HEK293 (cell line): Measurements from ENCODE around the gene CD93.

Experiments
- HOXA7 ChIP-seq: sonication (generic); formaldehyde crosslinking; IDR thresholded peaks from 2 replicates; pipeline ENCODE4 v1.8.1; 2022; ENCODE audit warnings: missing genetic modification reagents, borderline replicate concordance
- SCRT2 ChIP-seq: fragments of 450-650 bp; formaldehyde crosslinking; IDR thresholded peaks from 2 replicates; pipeline ENCODE4 v1.5.1; 2016; ENCODE audit warnings: missing biosample characterization, missing genetic modification characterization
- ZNF274 ChIP-seq, 2 experiments: fragments of 200-500 bp in 1 of 2; fragments of 450-650 bp in 1 of 2; sonication (Bioruptor generic) in 1 of 2; formaldehyde crosslinking in 1 of 2; IDR thresholded peaks; 2 replicates each; pipeline versions ENCODE4 v1.5.1 to v1.6.1; 2014 to 2016; ENCODE audit warnings: borderline replicate concordance in 1 of 2, inconsistent platforms in 1 of 2, low read length in 1 of 2, missing biosample characterization in 1 of 2, missing genetic modification characterization in 1 of 2
- ZNF521 ChIP-seq: fragments of 450-650 bp; formaldehyde crosslinking; IDR thresholded peaks from 2 replicates; pipeline ENCODE4 v1.5.1; 2017; ENCODE audit warnings: missing biosample characterization, mild to moderate bottlenecking, missing genetic modification characterization
- ZNF558 ChIP-seq: fragments of 450-650 bp; formaldehyde crosslinking; IDR thresholded peaks from 2 replicates; pipeline ENCODE4 v1.5.1; 2016; ENCODE audit warnings: missing biosample characterization, missing genetic modification characterization
- ZSCAN30 ChIP-seq: fragments of 450-650 bp; IDR thresholded peaks from 2 replicates; pipeline ENCODE4 v1.5.1; 2018; ENCODE audit warnings: missing biosample characterization, mild to moderate bottlenecking, missing genetic modification characterization, moderate library complexity
- TF ChIP-seq, protein P1 (sequence below): fragments of 450-650 bp; formaldehyde crosslinking; IDR thresholded peaks from 2 replicates; pipeline ENCODE4 v1.5.1; 2016; ENCODE audit warnings: missing biosample characterization, missing genetic modification characterization

GRCh38 chr20:23087587-23088251, 1.6 kb upstream of the CD93 start:
- TF ChIP-seq, protein P1, sequence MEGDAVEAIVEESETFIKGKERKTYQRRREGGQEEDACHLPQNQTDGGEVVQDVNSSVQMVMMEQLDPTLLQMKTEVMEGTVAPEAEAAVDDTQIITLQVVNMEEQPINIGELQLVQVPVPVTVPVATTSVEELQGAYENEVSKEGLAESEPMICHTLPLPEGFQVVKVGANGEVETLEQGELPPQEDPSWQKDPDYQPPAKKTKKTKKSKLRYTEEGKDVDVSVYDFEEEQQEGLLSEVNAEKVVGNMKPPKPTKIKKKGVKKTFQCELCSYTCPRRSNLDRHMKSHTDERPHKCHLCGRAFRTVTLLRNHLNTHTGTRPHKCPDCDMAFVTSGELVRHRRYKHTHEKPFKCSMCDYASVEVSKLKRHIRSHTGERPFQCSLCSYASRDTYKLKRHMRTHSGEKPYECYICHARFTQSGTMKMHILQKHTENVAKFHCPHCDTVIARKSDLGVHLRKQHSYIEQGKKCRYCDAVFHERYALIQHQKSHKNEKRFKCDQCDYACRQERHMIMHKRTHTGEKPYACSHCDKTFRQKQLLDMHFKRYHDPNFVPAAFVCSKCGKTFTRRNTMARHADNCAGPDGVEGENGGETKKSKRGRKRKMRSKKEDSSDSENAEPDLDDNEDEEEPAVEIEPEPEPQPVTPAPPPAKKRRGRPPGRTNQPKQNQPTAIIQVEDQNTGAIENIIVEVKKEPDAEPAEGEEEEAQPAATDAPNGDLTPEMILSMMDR (tag by site-specific recombination): no peak
- TF ChIP-seq HOXA7 (CRISPR knock-in tag): no peak
- TF ChIP-seq ZNF558 (tag by site-specific recombination): no peak
- TF ChIP-seq ZNF521: no peak
- TF ChIP-seq ZNF274 (IDR thresholded peaks at IDR 0.05; ENCODE audit: low read length): no peak
- TF ChIP-seq ZNF274 (tag by site-specific recombination; IDR thresholded peaks at IDR 0.05; ENCODE audit: borderline replicate concordance): no peak
- no peak for TF ChIP-seq SCRT2
- no peak for TF ChIP-seq ZSCAN30 (tag by site-specific recombination)
